Stimulated activated CD8-positive, alpha-beta memory T cell treated with anti-CD3 and anti-CD28 coated beads, Interleukin-7, amount 100 ng/mL, for 1 hour (primary cell): ENCODE measurements around the gene SRSF2.
"Not testable (repeated sequence)": the region's sequence is repeated elsewhere in the genome, so short reads cannot be mapped to it uniquely, and the experiment has no call there.

Source experiments
- DNase-seq, 2 donors: peaks; one replicate each; pipeline ENCODE4 v3.0.0-alpha.2; 2020; ENCODE audit warnings: low read depth in 2 of 2

SRSF2 gene, protein sequence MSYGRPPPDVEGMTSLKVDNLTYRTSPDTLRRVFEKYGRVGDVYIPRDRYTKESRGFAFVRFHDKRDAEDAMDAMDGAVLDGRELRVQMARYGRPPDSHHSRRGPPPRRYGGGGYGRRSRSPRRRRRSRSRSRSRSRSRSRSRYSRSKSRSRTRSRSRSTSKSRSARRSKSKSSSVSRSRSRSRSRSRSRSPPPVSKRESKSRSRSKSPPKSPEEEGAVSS

GRCh38 chr17:76737082-76737675 lies at the start of gene SRSF2:
TSS of gene SRSF2 (minus strand) at chr17:76737331. CDS start at chr17:76737160, 171 bp downstream.
- DNase-seq, result peak; percentile 96 to 97

GRCh38 chr17:76784926-76785325 lies 47.8 kb upstream of the SRSF2 start:
- DNase-seq, result no peak

DNA sequence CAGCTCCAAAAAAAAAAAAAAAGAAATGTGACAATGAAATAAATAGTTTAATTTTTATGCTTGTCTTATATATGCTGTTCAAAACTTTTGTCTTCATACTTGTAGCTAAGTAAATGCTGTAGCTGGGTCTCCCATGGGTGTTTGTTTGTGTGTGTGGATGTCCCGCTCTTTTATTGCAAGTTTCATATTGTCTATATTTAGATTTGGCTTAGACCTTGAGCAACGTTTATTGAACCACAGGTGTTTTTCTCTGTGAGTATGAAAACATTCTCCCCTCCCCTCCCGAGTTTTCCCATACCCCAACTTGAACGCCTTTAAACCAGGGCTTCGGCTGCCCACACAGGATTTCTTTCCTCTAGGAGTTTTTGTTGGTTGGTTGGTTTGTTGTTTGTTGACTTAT lies 46.0 kb upstream of the SRSF2 start:
- DNase-seq, result no peak

DNA sequence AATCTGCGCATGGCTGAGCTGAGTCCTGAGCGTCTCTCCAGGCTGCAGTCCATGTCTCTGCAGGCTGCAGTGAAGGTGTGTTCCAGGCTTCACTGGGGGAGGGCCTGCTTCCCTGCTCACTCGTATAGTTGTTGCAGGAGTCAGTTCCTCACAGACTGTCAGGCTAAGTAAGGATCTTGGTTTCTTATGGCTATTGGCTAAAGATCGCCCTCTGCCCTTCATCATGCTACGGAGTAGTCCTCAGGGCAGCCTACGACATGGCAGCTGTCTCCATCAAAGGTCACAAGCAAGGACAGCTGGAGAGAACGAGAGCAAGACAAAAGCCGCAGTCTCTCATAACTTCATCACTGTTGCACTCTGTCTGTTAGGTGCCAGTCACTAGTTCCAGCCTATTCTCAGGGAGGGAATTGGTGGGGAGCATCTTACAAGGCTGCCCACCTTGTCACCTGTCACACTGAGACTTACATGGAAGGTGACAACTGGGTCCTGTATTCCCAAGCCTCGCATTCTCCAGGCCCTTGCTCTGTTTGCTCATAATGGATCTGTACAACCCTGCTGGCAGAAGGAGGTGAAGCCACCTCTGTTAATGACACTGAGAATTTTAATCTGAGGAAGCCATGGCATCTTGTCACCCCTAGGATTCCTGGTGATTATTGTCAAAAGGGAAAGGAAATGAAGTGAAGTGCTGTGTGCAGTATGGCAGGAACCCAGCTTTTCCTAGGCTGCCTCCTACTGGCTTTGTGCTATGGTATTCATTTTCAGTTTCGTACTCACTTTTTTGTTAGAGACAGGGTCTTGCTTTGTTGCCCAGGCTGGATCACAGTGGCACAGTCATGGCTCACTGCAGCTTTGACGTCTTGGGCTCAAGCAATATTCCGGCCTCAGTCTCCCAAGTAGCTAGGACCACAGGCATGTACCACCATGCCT lies 44.2 kb upstream of the SRSF2 start:
- no peak for DNase-seq

GRCh38 chr17:76775021-76775600 lies 38.0 kb upstream of the SRSF2 start:
- DNase-seq, result no peak

DNA sequence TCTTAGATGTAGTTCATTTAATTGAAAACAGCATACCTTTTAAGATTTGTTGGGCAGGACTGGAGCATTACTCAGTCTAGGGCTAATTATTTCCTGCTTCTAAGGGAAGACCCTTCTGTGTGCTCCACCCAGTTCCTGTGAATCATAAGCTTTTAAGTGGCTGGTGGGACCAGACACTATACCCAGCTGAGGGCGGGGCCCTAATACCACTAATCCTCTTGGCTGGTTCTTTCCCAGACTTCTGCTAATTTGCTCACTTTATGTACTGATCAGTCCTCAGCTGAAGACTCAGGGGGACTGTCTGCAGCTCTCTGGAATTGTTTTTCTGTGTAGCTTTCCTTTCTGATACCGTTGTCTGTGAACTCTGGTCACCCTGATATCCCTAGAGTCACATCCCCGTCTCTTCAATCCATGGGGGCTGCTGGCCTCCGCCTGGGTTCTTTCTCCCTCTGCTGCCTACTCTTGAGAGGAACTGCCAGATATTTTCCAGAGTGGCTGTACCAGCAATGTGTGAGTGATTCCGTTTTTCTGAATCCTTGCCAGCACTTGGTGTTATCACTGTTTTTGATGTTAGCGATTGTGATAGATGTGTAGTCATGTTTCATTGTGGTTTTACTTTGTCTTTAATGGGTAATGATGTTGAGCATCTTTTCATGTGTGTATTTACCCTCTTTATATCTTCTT lies 35.9 kb upstream of the SRSF2 start:
- peak; percentile 27 to 36 for DNase-seq

DNA sequence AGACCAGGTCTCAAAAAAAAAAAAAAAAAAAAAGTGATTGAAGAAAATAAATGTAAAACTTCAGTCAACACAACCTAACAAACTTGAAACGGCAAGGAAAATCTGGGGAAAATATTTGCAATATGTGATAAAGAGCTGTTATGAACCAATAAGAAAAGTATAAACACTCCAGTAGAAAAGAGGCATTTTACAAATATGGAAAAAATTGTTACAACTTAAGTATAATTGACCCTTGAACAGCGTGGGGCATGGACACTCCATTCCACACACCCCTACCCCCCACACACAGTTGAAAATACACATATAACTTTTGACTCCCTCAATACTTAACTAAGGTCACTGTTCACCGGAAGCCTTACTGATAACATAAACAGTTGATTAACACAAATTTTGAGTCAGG lies 21.4 kb upstream of the SRSF2 start:
- no peak for DNase-seq

DNA sequence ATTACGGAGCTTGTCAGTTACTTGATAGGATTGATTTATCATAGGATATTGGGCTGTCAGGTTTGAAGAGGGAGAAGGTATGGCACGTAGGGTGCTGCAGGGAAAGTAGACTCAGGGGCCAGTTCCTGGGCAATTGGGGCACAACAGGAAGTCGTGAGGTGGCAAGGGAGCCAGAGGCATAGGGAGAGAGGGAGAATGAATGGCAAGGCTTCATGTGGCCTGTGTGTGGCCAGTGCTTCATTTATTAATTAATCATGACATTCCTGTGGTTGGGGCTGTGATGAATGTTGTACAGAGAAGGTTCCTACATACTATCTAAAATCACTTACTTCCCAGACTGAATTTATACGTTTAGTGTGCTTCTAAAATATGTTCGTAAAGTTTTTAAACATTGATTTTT lies 20.1 kb upstream of the SRSF2 start:
- no peak for DNase-seq

DNA sequence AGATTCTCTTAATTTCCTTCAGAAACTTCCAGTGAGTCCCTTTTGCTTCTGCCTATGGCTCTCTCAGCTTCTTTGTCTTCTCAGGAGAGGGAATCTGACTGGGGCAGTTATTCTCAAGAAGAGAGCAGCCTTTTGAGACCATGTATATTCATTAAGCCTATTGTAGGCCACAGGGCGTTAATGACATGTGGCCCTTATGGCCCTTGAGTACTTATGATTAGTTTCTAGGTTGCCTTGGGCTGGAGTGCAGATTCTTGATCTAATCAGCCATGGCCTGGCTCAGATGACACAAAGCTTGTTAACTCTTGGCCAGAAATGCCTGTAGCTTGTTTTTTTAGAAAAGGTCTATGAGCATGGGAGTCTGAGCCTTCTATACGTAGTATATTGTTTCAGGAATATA lies 18.2 kb upstream of the SRSF2 start:
- DNase-seq, result no peak

GRCh38 chr17:76753061-76753961 lies 16.2 kb upstream of the SRSF2 start:
- no peak for DNase-seq

DNA sequence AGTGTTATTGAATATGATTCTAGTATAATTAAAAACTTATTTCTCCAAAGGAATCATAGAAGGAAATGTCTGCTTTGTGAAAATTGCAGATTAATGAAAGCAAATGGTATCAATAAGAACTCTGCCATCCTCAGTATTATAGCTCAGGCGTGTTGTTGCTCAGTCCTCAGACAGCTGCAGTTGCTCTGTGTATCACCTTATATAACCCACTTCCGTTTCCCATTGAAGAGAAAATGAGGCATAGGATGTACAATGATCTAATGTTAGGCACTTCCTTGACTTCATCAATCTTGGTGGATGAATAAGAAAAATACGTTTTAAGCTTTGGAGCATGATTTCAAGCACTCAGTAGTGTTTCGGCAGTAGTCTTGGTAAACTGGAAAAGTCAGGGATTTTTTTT lies 14.9 kb upstream of the SRSF2 start:
- no peak for DNase-seq

DNA sequence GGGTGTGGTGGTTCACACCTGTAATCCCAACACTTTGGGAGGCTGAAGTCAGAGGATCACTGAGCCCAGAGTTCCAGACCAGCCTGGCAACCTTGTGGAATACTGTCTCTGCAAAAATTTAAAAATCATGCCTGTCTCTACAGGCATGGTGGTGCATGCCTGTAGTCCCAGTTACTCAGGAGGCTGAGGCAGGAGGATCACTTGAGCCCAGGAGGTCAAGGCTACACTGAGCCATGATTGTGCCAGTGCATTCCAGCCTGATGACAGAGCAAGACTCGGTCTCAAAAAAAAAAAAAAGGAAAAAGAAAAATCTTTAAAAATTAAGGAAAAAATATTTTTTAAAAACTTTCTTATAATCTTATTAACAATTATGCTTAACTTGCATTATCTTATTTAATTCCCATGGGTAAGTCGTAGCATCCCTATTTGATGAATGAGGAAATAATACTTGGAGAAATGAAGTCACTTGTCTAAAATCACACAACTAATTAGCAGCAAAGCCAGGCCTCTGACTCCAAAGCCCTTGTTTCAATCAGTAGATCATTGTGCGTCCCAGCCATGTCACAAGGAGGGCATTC lies 14.4 kb upstream of the SRSF2 start:
- DNase-seq, result no peak

DNA sequence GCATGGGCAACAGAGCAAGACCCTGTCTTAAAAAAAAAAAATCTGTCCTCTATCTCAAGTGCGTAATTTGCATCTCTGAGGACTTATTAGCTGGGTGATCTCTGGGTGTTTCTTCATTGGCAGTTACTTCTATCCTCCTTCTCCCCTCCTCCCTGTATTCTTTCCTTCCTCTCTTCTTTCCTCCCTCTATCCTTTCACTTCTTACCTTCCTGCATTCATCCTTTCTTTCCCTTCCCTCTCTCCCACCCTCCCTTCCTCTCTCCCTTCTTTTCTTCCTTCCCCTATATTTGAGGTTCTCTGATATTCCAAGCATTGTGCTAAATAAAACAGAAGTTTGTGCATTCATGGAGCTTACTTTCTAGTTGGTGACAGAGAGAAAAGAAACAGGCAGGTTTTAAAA lies 11.5 kb upstream of the SRSF2 start:
- DNase-seq, result no peak

GRCh38 chr17:76747716-76748363 lies 10.7 kb upstream of the SRSF2 start:
- no peak for DNase-seq

- not testable (repeated sequence) for DNase-seq
These were observed 8.7 kb upstream of the SRSF2 start for GRCh38 chr17:76745785-76746184.

DNA sequence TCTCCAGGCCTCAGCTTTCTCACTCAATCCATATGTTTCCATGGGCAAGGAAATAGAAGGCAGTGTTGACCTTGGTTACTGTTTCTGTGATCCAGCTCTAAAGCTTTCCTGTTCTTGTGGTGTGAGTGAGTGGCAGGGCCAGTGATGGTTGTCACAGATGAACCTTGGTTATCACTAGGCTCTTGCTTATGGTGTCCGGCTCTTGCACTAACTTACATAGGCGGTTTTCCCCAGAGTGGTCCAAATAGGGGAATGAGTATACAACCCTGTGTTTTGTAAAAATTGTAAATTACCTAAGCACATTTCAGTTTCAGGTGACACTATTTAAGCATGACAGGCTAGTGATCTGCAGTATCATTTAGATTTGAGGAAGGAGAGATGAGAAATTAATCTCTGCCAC lies 7.6 kb upstream of the SRSF2 start:
- no peak for DNase-seq

DNA sequence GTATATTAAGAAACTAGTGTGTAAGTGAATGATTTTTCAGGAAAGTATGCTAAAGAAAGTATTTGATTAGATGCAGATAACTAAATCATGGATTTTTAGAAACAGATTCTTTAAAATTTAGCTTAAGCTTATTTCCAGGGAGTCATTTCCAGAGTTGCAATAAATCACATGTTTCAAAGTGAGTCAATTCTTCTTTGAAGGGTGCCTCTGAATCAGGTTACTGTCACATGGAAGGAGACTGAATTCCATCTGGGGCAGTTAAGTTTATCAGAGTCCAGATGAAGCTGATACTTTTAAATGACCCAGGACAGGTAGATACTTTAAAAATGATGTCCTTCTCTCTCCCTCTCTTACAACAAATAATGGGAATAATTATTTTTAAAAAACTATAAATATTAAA lies 5.8 kb upstream of the SRSF2 start:
- DNase-seq, result no peak

DNA sequence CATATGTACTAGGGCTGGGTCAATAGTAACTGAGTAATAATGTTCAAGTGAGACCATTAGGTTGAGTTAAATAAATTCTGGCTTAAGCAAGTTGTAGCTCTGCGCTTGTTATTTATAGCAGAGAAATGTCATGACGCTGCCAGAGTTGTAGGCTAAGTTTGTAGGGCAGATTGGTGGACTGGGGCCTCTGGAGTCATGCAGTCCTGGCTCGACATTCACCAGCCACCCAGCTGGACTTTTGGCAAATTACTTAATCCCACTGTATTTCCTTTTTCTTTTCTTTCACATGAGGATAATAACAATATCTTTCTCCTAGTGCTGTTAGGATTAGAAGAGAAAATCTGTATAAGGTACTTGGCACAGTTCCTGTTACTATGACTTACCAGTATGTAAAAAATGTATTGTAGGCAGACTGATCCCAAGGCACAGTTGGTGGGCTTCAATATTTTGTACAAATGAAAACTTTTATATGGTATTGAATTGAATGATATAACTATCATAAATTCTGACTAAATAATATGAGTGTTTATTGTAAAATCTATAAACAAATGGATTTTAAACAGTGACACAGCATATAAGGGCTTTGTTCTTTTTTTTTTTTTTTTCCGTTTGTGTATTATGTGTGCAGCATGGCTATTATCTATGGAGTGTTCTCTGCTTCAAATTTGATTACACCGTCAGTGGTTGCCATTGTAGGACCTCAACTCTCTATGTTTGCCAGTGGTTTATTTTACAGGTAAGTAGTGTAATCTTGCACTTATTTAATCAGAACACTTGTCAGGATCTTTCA lies 3.4 kb upstream of the SRSF2 start:
- DNase-seq, result no peak

DNA sequence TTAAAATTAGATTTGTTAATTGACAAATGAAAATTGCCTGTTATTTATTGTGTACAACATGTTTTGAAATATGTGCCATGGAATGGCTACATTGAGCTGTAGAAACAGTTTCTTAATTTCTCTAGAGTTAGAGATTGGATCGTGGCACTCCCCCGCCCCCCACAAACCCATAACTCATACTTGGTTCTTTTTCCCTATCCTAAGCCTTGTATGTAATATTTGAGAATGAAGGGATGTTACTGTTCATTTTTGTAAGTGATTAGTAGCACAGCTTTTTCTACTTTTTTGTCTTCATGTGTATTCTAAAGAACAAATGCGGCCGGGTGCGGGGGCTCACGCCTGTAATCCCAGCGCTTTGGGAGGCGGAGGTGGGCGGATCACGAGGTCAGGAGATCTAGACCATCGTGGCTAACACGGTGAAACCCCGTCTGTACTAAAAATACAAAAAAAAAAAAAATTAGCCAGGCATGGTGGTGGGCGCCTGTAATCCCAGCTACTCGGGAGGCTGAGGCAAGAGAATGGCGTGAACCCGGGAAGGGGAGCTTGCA lies 2.5 kb upstream of the SRSF2 start:
- not testable (repeated sequence) for DNase-seq
